LNCAP (cell line): Measurements from ENCODE around the gene TUBA1C.

Experiments used
- CTCF ChIP-seq: fragments of 450-650 bp; IDR thresholded peaks from 2 replicates; pipeline ENCODE4 v1.5.1; 2017; ENCODE audit warnings: mild to moderate bottlenecking

Gene TUBA1C

DNA sequence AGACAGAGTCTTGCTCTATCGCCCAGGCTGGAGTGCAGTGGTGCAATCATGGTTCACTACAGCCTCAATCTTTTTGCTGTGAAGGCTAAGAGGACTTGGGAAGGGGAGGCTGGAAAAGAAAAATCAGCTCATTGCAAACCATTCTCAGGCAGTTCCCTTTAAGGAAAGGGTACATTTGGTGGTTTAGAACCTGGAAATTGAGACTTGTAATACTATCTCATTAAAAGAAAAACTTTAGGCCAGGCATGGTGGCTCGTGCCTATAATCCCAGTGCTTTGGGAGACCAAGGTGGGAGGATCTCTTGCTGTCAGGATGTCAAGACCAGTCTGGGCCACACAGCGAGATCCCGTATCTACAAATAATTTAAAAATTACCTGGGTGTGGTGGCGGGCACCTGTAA is 21.3 kb upstream of the TUBA1C start:
- no peak for TF ChIP-seq CTCF

DNA sequence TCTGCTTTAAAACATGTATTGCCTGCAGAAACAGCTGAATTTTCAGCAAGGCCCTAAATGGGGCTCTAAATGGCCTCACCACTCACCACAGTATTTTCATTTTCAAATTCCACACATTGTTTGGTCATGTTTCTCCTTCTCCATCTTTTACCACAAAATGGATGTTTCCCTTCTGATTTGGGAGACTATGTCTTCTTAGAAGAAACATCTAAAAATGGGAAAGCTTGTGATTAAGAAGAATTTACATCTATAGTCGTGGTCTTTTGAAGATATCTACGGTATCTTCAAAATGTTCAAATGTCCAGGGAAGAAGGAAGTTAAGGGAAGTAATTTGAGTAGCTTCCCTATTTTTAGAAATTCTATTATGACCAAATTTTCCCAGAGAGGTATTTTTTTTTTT is 20.7 kb upstream of the TUBA1C start:
- TF ChIP-seq CTCF: no peak

DNA sequence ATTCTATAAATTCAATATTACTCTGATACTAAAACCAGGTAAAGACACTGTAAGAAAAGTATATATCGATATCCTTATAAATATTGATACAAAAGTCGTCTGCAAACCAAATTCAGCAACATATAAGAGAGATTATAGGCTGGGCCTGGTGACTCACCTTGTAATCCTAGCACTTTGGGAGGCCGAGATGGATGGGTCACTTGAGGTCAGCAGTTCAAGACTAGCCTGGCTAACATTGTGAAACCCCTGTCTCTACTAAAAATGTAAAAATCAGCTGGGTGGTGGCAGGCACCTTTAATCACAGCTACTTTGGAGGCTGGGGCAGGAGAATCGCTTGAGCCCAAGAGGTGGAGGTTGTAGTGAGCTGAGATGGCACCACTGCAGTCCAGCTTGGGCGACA is 13.5 kb upstream of the TUBA1C start:
- TF ChIP-seq CTCF: no peak

DNA sequence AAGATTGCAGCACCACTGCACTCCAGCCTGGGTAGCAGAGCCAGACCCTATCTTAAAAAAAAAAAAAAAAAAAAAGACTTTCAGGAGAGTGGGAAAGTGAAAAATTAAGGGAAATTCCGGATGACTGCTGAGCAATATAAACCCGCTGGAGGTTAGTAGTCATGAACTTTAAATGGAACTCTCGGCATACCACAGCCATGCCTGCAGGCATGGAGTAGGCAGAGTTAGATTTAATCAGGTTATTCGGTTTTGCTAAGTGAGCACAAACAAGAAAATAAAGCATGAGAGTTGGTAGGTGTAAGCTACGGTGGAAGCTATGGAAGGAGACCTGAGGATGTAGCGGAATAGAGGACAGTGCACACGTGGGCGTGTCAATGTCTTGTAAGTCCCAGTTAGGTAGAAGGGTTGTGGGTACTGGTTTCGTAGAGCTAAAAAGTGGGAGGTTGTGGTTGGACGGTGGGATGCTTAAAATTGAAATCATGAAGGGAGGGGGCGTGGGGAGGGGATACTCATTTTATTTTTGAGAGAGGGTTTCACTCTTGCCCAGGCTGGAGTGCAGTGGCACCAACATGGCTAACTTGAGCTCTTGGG is 11.8 kb upstream of the TUBA1C start:
- no peak for TF ChIP-seq CTCF

- TF ChIP-seq CTCF: no peak
Measured at GRCh38 chr12:49255857-49256637, 8.8 kb upstream of the TUBA1C start.

DNA sequence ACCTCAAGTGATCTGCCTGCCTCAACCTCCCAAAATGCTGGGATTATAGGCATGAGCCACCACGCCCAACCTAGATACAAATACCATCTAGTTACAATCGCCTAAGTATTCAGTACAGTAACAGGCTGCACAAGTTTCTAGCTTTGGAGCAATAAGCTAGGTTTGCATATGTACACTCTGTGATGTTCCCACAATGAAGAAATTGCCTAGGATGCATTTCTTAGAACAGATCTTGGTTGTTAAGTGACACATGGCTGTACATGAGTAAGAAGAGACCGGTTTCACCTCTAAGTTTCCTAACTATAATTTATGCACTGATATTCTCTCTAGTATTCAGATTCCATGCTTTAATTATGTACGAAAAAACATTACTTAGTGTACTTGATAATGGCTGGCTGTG is 5.4 kb upstream of the TUBA1C start:
- no peak for TF ChIP-seq CTCF

DNA sequence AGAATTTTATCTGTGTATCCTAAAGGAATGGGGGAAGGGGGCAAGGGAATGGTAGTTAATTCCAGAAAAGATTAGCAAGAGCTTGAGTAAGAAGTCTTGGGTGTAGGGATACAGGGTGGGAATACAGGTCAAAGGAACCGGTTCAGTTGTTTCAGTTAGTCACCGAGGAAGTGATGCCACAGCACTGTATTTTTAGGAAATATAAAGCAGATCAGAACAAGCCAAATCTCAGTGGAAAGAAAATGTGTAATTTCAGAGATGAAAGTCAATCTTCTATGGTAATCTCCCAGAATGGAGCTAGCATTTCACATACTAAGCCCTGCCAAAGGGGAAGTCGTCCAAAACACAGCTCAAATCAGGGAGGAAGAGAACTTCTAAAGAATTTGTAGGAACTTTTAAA is 4.7 kb upstream of the TUBA1C start:
- no peak for TF ChIP-seq CTCF
